Mesodermal cell (in vitro differentiated cells): Measurements from ENCODE around the gene PKN1.
"Not testable (repeated sequence)": the region's sequence is repeated elsewhere in the genome, so short reads cannot be mapped to it uniquely, and the experiment has no call there.

Experiments
- H3K27ac ChIP-seq: 2 replicates; pipeline ENCODE4 v1.7.0; 2013; ENCODE audit warnings: mild to moderate bottlenecking, low read depth, low read length, moderate library complexity; ENCODE audit not compliant: severe bottlenecking
- H3K36me3 ChIP-seq: 2 replicates; pipeline ENCODE4 v1.7.1; 2013; ENCODE audit warnings: mild to moderate bottlenecking, low read length, moderate library complexity; ENCODE audit not compliant: control insufficient read depth, insufficient read depth
- H3K4me1 ChIP-seq: one replicate; pipeline ENCODE4 v1.7.1; 2013; ENCODE audit warnings: mild to moderate bottlenecking, low read length; ENCODE audit not compliant: insufficient read depth, control insufficient read depth, poor library complexity, severe bottlenecking
- H3K4me3 ChIP-seq: 2 replicates; pipeline ENCODE4 v1.7.0; 2013; ENCODE audit warnings: low read length, control low read depth, mild to moderate bottlenecking; ENCODE audit not compliant: insufficient read depth, poor library complexity, severe bottlenecking; ENCODE audit errors: extremely low read depth
- H3K9me3 ChIP-seq: 2 replicates; pipeline ENCODE4 v1.7.1; 2013; ENCODE audit warnings: mild to moderate bottlenecking, low read length, moderate library complexity; ENCODE audit not compliant: control insufficient read depth
- WGBS, 2 experiments: methylation state at CpG; one replicate each; pipeline ENCODE4 v1.1.5; 2013; ENCODE audit warnings: missing lambda C conversion rate in 2 of 2; ENCODE audit not compliant: insufficient coverage in 2 of 2; 5-methylcytosine and 5-hydroxymethylcytosine counted together

PKN1 gene

DNA sequence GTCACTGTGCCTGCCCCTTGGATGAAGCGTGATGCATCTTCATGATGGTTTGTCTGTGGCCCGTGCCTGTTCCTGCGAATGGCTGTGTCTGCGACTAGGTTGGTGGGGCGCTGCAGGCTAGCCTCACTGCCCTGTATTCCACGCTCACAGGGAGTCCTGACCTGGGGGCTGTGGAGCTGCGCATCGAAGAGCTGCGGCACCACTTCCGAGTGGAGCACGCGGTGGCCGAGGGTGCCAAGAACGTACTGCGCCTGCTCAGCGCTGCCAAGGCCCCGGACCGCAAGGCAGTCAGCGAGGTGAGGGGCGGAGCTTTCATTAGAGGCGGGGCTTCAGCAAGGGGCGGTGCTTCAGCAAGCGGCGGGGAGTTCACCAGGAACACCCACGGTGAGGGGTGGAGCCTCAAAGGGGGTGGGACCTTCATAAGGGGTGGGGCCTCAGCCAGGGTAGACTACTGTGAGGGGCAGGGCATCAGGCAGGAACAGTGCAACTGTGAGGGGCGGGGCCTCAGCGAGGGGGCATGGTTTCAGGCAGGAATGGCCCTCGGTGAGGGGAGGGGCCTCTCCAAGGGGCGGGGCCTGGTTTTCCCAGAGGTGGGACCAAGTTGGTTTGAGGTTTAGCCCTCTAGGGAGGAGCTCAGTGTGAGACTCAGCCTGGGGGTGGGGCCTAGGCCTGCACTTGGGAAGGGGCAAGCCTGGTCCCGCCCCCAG lies 17.2 kb downstream of the PKN1 start:
- Histone ChIP-seq H3K4me1 (no peaks in the 10 kb centered on the region), H3K9me3 (no peaks in the 10 kb centered on the region), H3K4me3 (no peak overlapping the region), H3K36me3 (peaks cover 58% of the 10 kb centered on the region), H3K27ac (no peak overlapping the region)
- WGBS, 2 experiments = 93 to 94% methylated on average over 23 to 27 of the region's 30 CpGs

DNA sequence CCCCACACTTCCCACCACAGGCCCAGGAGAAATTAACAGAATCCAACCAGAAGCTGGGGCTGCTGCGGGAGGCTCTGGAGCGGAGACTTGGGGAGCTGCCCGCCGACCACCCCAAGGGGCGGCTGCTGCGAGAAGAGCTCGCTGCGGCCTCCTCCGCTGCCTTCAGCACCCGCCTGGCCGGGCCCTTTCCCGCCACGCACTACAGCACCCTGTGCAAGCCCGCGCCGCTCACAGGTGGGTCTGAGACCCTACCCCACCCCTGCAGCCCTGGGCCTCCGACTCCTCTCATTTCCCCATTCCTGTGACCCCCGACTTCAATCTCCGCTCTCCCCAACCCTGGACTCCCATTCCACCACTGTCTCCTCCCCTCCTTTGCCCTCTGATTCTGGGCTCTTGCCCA lies 17.8 kb downstream of the PKN1 start:
- Histone ChIP-seq H3K4me1 (no peaks in the 10 kb centered on the region), H3K27ac (no peak overlapping the region), H3K4me3 (no peak overlapping the region), H3K36me3 (peaks cover 58% of the 10 kb centered on the region), H3K9me3 (no peaks in the 10 kb centered on the region)
- WGBS, 2 experiments = 97 to 98% methylated on average over 19 of the region's 19 CpGs

DNA sequence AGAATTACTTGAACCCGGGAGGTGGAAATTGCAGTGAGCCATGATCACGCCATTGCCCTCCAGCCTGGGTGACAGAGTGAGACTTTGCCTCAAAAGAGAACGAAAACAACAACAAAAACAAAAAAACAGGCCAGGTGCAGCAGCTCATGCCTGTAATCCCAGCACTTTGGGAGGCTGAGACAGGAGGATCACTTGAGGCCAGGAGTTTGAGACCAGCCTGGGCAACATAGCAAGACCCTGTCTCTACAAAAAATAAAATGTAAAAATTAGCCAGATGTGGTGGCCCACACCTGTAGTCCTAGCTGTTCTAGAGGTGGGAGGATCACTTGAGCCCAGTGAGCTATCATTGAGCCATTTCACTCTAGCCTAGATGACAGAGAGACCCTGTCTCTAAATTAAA lies 19.2 kb downstream of the PKN1 start:
- H3K4me3 ChIP-seq, H3K4me1 ChIP-seq, H3K27ac ChIP-seq, H3K9me3 ChIP-seq: not testable (repeated sequence)
- peaks cover 58% of the 10 kb centered on the region for H3K36me3 ChIP-seq
- WGBS, 2 experiments = 90 to 100% methylated on average over 2 of the region's 3 CpGs

DNA sequence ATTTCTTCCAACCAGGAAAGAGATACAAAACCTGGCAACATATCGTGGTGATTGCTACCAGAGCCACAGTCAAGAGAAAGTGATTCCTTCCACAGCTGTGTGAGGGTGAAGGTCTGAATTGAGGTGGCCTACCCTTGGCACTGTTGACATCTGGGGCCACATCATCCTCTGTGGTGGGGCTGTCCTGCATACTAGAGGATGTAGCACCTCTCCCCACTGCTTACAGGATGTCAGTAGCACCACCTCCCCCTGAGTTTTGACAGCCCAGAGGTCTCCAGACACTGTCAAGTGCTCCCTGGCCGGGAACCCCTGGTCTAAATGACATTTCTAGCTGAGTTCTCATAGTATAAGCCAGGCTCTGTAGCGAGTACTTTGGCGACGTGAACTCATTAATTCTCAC lies 26.6 kb downstream of the PKN1 start:
- no peaks in the 10 kb centered on the region for H3K9me3 ChIP-seq
- H3K4me1 ChIP-seq = no peaks in the 10 kb centered on the region
- no peak overlapping the region for H3K4me3 ChIP-seq
- WGBS, 2 experiments = 92 to 100% methylated on average over 1 to 3 of the region's 5 CpGs
- no peak overlapping the region for H3K27ac ChIP-seq
- peaks cover 29% of the 10 kb centered on the region for H3K36me3 ChIP-seq

DNA sequence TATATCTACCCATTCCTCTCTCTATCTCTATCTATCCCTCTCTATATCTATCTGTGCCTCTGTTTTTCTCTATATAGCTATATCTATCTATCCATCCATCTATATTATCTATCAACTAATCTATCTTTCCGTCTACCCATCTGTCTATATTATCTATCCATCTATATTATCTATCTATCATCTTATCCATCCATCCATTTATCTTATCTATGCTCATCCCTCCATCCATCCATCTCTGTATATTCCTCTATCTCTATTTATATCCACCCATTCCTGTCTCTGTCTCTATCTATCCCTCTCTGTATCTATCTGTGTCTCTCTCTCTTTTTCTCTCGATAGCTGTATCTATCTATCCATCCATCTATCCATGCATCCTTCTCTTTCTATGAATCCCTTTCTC lies 27.8 kb downstream of the PKN1 start:
- H3K27ac ChIP-seq = no peak overlapping the region
- peaks cover 29% of the 10 kb centered on the region for H3K36me3 ChIP-seq
- H3K9me3 ChIP-seq = no peaks in the 10 kb centered on the region
- H3K4me1 ChIP-seq = no peaks in the 10 kb centered on the region
- 96% methylated on average over 2 of the region's 2 CpGs for WGBS, 2 experiments
- H3K4me3 ChIP-seq = no peak overlapping the region

DNA sequence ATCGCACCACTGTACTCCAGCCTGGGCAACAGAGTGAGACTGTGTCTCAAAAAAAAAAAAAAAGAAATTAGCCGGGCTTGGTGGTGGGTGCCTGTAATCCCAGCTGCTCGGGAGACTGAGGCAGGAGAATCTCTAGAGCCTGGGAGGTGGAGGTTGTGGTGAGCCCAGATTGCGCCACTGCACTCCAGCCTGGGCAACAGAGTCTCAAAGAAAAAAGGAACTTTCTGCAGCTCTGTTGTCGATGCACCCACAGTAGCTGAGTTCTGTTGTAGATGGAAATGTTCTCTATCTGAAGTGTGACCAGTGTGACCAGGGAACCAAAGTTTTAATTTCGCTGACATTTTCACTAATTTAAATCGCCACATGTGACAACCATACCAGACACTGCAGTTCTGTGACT lies 29.3 kb downstream of the PKN1 start:
- H3K4me3 ChIP-seq, H3K27ac ChIP-seq, H3K9me3 ChIP-seq, H3K4me1 ChIP-seq: not testable (repeated sequence)
- WGBS, 2 experiments = 92 to 100% methylated on average over 3 to 5 of the region's 7 CpGs
- H3K36me3 ChIP-seq = peaks cover 35% of the 10 kb centered on the region

DNA sequence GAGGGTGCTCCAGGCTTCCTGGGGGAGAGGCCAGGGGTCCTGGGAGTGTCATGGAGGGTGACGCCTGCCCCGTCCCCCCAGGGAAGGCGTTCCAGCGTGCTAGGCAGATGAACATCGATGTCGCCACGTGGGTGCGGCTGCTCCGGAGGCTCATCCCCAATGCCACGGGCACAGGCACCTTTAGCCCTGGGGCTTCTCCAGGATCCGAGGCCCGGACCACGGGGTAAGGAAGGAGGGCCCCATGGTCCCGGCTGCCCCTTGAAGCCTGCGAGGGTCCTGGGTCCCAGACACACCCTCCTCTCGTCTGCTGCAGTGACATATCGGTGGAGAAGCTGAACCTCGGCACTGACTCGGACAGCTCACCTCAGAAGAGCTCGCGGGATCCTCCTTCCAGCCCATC lies 30.6 kb downstream of the PKN1 start:
- peaks cover 39% of the 10 kb centered on the region for H3K36me3 ChIP-seq
- no peak overlapping the region for H3K4me3 ChIP-seq
- WGBS, 2 experiments = 95 to 97% methylated on average over 21 of the region's 21 CpGs
- no peaks in the 10 kb centered on the region for H3K9me3 ChIP-seq
- no peaks in the 10 kb centered on the region for H3K4me1 ChIP-seq
- no peak overlapping the region for H3K27ac ChIP-seq

DNA sequence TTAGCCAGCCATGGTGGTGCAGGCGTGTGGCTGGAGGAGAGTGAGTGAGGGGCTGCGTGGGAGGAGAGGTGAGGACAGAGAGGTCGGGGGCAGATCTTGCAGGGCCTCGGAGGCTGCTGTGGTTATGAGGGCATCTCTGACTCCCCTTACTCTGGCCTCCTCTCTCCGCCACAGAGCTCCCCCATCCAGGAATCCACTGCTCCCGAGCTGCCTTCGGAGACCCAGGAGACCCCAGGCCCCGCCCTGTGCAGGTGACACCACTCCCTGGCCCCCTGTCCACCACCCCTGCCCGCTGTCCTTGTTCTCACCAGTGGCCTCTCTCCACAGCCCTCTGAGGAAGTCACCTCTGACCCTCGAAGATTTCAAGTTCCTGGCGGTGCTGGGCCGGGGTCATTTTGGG lies 34.3 kb downstream of the PKN1 start:
- 92 to 98% methylated on average over 4 of the region's 12 CpGs for WGBS, 2 experiments

DNA sequence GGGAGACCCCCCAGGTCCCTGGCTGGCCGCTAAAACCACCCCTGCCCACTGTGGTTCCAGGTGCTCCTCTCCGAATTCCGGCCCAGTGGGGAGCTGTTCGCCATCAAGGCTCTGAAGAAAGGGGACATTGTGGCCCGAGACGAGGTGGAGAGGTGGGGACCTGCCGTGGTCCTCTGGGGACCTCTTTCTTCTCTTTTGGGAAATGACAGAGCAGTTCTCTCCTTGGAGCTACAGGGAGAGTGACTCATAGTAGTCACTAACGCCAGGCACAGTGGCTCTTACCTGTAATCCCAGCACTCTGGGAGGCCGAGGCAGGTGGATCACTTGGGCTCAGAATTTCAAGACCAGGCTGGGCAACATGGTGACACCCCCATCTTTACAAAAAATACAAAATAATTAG lies 34.7 kb downstream of the PKN1 start:
- H3K27ac ChIP-seq = no peak overlapping the region
- peaks cover 42% of the 10 kb centered on the region for H3K36me3 ChIP-seq
- H3K4me3 ChIP-seq = no peak overlapping the region
- WGBS, 2 experiments = 86 to 92% methylated on average over 8 of the region's 9 CpGs
- H3K4me1 ChIP-seq = no peaks in the 10 kb centered on the region
- no peaks in the 10 kb centered on the region for H3K9me3 ChIP-seq

More for the DNA sequence above, 34.3 kb downstream of the PKN1 start:
- H3K36me3 ChIP-seq = peaks cover 42% of the 10 kb centered on the region
- H3K9me3 ChIP-seq = no peaks in the 10 kb centered on the region
- H3K4me3 ChIP-seq = no peak overlapping the region
- no peak overlapping the region for H3K27ac ChIP-seq
- H3K4me1 ChIP-seq = no peaks in the 10 kb centered on the region

DNA sequence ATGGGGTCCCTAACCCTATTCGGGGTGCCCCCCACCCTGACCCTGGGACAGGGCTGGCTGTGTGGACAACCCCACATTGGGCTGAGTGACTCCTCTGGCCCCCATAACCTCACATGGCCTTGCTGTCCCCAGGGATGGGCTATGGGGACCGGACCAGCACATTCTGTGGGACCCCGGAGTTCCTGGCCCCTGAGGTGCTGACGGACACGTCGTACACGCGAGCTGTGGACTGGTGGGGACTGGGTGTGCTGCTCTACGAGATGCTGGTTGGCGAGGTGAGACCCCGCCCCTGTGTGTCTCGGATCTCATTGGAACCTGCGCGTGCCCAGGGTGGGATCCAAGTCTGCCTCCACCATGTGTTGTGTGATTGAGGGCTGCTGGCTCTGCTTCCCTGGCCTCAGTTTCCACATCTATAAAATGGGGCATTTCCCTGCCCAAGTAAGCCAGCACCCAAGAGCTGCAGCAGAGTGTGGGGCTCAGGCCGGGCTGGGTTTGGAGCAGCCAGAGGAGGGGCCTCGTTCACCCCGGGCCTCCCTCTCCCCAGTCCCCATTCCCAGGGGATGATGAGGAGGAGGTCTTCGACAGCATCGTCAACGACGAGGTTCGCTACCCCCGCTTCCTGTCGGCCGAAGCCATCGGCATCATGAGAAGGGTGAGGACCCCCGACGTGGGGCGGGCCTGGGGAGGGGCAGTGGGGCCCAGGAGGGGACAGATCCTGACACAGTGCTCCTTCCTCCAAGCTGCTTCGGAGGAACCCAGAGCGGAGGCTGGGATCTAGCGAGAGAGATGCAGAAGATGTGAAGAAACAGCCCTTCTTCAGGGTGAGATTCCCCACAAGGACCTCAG lies 37.1 kb downstream of the PKN1 start:
- Histone ChIP-seq H3K36me3 (peaks cover 38% of the 10 kb centered on the region), H3K4me1 (peaks cover 6% of the 10 kb centered on the region), H3K27ac (no peak overlapping the region), H3K9me3 (no peaks in the 10 kb centered on the region), H3K4me3 (no peak overlapping the region)
- 93 to 95% methylated on average over 16 to 28 of the region's 32 CpGs for WGBS, 2 experiments
